Measurements from ENCODE around the gene VAV3.
A peak's percentile ranks its signal among the peaks of the same experiment; 100 is the strongest.

Gene VAV3

GRCh38 chr1:107965110-107965991 lies at the start of gene VAV3:
VAV3 (minus strand) TSS chr1:107965180; CDS start chr1:107964869, 311 bp downstream.
- H3K27ac ChIP-seq = peak within 1 kb of the TSS; percentile 47
- ChIA-PET POLR2A (ENCODE audit: low non-redundant PET) (no interaction called here), CTCF (no interaction called here)
- DNase-seq (ENCODE audit: low spot score) = peak; percentile 42
- TF ChIP-seq CTCF (conservative IDR thresholded peaks at IDR 0.05; ENCODE audit: low read depth) = peak; percentile 14; the same call in 1 of the 2 replicates

- CTCF ChIA-PET = no interaction called here
- POLR2A ChIA-PET (ENCODE audit: low non-redundant PET) = no interaction called here
- no peak for DNase-seq (ENCODE audit: low spot score)
- no peak overlapping the region for H3K27ac ChIP-seq
- no peak for TF ChIP-seq CTCF (conservative IDR thresholded peaks at IDR 0.05; ENCODE audit: low read depth)
Observed at GRCh38 chr1:108012553-108012952, 47.6 kb upstream of the VAV3 start.

GRCh38 chr1:108011295-108011694 lies 46.3 kb upstream of the VAV3 start:
- no peak for DNase-seq (ENCODE audit: low spot score)
- ChIA-PET CTCF (interaction anchor here (0.6 to 0.8 kb wide), 2 partner anchors 61 to 550 kb away, joined by 4 read pairs; no protein-coding TSS in a partner anchor), POLR2A (ENCODE audit: low non-redundant PET) (no interaction called here)
- TF ChIP-seq CTCF (conservative IDR thresholded peaks at IDR 0.05; ENCODE audit: low read depth) = no peak
- H3K27ac ChIP-seq = no peak overlapping the region

- ChIA-PET POLR2A (ENCODE audit: low non-redundant PET) (no interaction called here), CTCF (no interaction called here)
- no peak for TF ChIP-seq CTCF (conservative IDR thresholded peaks at IDR 0.05; ENCODE audit: low read depth)
- no peak for DNase-seq (ENCODE audit: low spot score)
- no peak overlapping the region for H3K27ac ChIP-seq
Observed at GRCh38 chr1:108010581-108010980, 45.6 kb upstream of the VAV3 start.

GRCh38 chr1:108009603-108010195 lies 44.7 kb upstream of the VAV3 start:
- no peak for TF ChIP-seq CTCF (conservative IDR thresholded peaks at IDR 0.05; ENCODE audit: low read depth)
- ChIA-PET POLR2A (ENCODE audit: low non-redundant PET) (no interaction called here), CTCF (interaction anchor here (0.6 kb wide), 2 partner anchors 21 to 1581 kb away, joined by 3 read pairs; no protein-coding TSS in a partner anchor)
- peak; percentile 86 for DNase-seq (ENCODE audit: low spot score)
- H3K27ac ChIP-seq = no peak overlapping the region

- no peak for TF ChIP-seq CTCF (conservative IDR thresholded peaks at IDR 0.05; ENCODE audit: low read depth)
- H3K27ac ChIP-seq = no peak overlapping the region
- DNase-seq (ENCODE audit: low spot score) = peak; percentile 15
- POLR2A ChIA-PET (ENCODE audit: low non-redundant PET) = no interaction called here
- CTCF ChIA-PET = no interaction called here
Observed at GRCh38 chr1:108007531-108007930, 42.6 kb upstream of the VAV3 start.
